Sigmoid colon (tissue), 4 donors: ENCODE results near the gene PRIMPOL.

Experiments used
- EP300 ChIP-seq, 4 donors: sonication (generic); formaldehyde crosslinking; IDR thresholded peaks; one replicate each; pipeline ENCODE4 v1.6.1; 2017; ENCODE audit warnings: antibody characterized with exemption in 4 of 4
- POLR2A ChIP-seq, 2 donors: fragments of 450-650 bp; IDR thresholded peaks; one replicate each; pipeline ENCODE4 v1.6.1; 2016; ENCODE audit warnings: antibody characterized with exemption in 2 of 2, mild to moderate bottlenecking in 2 of 2, moderate library complexity in 2 of 2
- POLR2AphosphoS5 ChIP-seq, 4 donors: sonication (generic); formaldehyde crosslinking; IDR thresholded peaks; one replicate each; pipeline ENCODE4 v1.6.1; 2017; ENCODE audit warnings: antibody characterized with exemption in 4 of 4
- TF ChIP-seq, protein P1 (sequence below), 4 experiments: fragments of 450-650 bp in 3 of 4; fragments of 200-600 bp in 1 of 4; IDR thresholded peaks; one replicate each; pipeline ENCODE4 v1.5.1; 2016 to 2019; ENCODE audit warnings: antibody characterized with exemption in 4 of 4, mild to moderate bottlenecking in 3 of 4, moderate library complexity in 2 of 4

DNA sequence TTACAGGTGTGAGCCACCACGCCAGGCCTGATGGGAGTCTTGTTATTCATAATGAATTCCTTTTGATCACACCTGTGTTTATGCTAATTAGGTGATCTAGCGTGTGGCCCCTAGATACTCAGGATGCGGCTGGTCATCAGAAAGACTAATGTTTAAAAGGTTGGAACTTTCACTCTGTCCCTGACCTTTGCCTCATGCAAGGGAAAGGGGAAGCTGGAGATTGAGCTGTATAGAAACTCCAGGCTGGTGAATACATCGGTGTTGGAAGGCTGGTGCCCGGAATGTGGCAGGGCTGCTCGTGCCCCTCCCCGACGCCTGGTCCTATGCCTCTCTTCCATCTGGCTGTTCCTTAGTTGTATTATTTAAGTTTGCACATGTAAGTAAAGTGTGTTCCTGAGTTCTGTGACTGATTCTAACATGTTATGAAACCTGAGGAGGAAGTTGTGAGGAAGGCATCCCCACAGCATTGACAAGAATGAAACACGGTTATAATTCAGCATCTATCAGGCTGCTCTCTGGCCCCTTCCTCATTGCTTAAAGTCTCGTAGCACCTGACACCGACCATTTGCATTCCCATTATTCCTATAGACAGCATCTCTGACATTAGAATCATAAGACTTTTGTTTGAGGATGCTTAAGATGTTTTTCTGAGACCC is 29.2 kb upstream of the PRIMPOL start:
- TF ChIP-seq, protein P1, sequence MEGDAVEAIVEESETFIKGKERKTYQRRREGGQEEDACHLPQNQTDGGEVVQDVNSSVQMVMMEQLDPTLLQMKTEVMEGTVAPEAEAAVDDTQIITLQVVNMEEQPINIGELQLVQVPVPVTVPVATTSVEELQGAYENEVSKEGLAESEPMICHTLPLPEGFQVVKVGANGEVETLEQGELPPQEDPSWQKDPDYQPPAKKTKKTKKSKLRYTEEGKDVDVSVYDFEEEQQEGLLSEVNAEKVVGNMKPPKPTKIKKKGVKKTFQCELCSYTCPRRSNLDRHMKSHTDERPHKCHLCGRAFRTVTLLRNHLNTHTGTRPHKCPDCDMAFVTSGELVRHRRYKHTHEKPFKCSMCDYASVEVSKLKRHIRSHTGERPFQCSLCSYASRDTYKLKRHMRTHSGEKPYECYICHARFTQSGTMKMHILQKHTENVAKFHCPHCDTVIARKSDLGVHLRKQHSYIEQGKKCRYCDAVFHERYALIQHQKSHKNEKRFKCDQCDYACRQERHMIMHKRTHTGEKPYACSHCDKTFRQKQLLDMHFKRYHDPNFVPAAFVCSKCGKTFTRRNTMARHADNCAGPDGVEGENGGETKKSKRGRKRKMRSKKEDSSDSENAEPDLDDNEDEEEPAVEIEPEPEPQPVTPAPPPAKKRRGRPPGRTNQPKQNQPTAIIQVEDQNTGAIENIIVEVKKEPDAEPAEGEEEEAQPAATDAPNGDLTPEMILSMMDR (IDR thresholded peaks at IDR 0.05): no peak
- TF ChIP-seq POLR2AphosphoS5 (IDR thresholded peaks at IDR 0.05) (no peak), EP300 (IDR thresholded peaks at IDR 0.05) (no peak), POLR2A (IDR thresholded peaks at IDR 0.05) (no peak)
